Anterior cingulate cortex (tissue), 58 donors: Measurements from ENCODE around the gene DDIT3.
A peak's percentile ranks its signal among the peaks of the same experiment; 100 is the strongest.
"Not testable (repeated sequence)": the region's sequence is repeated elsewhere in the genome, so short reads cannot be mapped to it uniquely, and the experiment has no call there.

Experiments
- DNase-seq, 58 donors: peaks; one replicate each; lab custom pipeline; 2025; lab: John Stamatoyannopoulos, UW

The DDIT3 gene

DNA sequence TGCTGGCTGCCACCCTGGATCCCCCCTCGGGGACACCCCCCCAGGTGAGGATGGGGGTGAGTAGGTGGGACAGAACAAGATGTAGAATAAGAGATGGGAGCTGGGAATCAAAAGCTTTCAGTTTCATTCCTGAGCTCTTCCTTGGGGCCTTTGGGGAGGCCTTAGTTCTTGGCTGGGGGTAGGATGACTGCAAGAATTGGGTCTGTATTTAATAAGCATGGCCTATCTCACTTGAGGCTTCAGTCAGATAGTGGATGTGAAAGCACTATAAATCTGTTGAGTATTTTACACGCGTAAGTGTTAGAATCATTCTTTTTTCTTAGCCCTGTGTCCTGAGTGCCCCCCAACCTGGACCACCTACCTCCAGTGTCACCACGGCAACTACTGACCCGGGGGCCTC lies 6.9 kb upstream of the DDIT3 start:
- no peak for DNase-seq

DNA sequence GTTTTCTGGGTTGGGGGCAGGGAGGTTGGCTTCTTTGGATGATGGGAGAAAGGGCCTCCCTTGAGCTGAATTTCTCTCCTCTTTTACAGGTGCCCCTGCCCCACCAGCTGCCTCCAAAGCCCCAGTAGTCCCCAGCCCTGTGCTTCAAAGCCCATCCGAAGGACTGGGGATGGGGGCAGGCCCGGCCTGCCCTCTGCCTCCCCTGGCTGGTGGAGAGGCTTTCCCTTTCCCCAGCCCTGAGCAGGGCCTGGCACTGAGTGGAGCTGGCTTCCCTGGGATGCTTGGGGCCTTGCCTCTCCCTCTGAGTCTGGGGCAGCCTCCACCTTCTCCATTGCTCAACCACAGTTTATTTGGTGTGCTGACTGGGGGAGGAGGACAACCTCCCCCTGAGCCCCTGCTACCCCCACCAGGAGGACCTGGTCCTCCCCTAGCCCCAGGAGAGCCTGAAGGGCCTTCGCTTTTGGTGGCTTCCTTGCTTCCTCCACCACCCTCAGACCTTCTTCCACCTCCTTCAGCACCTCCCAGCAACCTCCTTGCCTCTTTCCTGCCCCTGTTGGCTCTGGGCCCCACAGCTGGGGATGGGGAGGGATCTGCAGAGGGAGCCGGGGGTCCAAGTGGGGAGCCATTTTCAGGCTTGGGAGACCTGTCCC lies 6.3 kb upstream of the DDIT3 start:
- no peak for DNase-seq

DNA sequence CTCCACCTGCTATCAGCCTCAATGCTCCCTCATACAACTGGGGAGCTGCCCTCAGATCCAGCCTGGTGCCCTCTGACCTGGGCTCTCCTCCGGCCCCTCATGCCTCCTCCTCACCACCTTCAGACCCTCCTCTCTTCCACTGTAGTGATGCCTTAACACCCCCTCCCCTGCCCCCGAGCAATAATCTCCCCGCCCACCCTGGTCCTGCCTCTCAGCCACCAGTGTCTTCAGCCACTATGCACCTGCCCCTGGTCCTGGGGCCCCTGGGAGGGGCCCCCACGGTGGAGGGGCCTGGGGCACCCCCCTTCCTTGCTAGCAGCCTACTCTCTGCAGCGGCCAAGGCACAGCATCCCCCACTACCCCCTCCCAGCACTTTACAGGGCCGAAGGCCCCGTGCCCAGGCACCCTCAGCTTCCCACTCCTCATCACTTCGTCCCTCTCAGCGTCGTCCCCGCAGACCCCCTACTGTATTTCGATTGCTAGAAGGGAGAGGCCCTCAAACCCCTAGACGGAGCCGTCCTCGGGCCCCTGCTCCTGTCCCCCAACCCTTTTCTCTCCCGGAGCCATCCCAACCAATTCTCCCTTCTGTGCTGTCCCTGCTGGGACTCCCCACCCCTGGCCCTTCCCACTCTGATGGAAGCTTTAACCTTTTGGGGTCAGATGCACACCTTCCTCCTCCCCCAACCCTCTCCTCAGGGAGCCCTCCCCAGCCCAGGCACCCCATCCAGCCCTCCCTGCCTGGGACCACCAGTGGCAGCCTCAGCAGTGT lies 5.5 kb upstream of the DDIT3 start:
- DNase-seq = no peak

DNA sequence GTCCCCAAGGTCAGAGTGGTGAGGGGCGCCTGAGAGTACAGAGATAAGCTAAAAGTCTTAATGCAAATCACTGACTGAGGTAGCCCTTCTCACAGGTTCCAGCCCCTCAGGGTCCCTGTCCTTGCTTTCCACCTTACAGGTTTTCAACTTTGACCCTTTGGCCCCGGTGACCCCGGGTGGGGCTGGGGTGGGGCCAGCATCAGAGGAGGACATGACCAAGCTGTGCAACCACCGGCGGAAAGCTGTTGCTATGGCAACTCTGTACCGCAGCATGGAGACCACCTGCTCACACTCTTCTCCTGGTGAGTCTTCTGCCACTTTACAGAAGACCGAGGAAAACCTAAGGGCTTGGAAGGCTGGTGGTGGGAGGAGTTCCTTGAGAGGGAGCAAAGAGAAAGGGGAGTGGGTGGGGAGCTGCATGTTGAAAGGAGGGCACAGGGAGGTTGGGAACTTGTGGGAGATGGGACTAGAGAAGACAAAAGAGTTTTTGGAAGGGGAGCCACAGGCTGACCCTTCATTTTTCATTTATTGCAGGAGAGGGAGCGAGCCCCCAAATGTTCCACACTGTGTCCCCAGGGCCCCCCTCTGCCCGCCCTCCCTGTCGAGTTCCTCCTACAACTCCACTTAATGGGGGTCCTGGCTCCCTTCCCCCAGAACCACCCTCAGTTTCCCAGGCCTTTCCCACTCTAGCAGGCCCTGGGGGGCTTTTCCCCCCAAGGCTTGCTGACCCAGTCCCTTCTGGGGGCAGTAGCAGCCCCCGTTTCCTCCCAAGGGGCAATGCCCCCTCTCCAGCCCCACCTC lies 4.7 kb upstream of the DDIT3 start:
- DNase-seq = no peak

DNA sequence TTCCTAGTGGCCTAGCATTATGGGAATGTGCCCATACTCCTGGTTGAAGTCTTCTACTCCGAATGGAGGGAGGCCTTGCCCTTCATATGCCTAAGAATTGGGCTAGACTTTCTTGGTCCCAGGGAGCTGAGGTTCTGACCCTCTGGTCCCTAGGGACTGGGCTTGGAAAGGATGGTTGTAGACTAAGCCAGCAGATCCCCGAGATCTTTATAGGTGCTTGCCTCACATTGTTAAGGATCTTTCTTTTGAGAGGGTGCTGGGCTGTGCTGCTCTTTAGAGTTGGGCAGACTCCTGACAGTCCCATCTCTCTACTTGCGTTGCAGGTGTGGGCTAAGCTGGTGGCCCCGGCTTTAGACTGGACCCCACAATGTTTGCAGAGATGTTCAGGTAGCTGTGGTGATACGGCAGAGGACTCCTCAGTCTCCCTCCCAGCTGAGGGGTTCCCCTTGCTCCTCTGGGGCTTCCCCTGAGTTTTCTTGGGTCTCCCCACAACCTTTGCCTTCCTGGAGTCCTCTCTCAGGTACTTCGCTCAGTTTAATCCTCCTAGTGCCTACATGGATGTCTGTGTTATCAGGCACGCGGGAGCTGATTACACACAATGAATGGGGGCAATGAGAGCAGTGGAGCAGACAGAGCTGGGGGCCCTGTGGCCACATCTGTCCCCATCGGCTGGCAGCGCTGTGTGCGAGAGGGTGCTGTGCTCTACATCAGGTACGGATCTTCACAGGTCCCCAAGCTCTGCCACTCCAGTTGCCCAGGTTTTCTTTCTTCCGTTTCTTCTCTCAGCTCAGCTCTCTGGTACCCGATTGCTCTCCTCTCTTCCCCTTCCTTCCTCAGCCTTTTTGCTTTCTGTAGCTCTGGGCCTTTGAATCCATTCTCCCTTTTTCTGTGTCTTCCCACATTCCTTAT lies 3.6 kb upstream of the DDIT3 start:
- DNase-seq = no peak

DNA sequence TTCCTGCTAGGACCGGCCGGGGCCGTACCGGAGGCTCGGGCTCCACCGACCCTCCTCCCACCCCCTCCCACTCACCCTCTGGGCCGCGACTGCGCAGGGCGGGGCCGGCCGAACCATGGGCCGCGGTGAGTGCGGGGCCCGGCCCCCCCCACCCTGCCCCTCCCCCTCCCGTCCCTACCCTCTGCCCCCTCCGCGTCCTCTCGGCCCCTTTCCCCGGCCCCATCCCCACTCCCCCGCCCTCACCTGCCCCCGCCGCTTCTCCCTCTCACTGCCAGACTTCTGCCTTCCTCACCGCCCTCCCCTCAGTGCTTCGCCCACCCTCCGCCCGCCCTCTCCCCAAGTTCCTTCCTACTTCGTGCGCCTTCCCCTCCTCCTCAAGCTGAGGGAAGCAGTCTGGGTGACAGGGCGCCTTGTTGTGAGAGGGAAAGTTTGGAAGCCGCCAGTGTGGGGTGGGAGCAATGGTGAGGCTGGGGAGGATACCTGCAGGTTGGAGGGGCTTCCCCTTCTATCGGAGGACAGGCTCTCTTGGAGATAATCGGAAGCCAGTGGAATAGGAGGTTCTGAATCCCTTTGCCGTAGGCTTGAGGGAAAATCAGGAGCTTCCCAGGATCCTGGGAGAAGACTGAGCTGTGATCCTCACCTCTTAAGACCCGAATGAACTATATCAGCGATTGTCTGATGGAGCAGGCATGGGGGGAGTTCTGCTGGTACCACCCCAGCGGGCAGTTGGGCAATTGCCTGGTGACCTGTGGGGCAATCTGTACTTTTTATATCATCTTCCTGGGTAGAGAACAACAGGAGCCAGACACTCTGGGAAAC lies 2.8 kb upstream of the DDIT3 start:
- DNase-seq = peak in 37 of 58 donors; percentile 23 to 75 (median 56)

DNA sequence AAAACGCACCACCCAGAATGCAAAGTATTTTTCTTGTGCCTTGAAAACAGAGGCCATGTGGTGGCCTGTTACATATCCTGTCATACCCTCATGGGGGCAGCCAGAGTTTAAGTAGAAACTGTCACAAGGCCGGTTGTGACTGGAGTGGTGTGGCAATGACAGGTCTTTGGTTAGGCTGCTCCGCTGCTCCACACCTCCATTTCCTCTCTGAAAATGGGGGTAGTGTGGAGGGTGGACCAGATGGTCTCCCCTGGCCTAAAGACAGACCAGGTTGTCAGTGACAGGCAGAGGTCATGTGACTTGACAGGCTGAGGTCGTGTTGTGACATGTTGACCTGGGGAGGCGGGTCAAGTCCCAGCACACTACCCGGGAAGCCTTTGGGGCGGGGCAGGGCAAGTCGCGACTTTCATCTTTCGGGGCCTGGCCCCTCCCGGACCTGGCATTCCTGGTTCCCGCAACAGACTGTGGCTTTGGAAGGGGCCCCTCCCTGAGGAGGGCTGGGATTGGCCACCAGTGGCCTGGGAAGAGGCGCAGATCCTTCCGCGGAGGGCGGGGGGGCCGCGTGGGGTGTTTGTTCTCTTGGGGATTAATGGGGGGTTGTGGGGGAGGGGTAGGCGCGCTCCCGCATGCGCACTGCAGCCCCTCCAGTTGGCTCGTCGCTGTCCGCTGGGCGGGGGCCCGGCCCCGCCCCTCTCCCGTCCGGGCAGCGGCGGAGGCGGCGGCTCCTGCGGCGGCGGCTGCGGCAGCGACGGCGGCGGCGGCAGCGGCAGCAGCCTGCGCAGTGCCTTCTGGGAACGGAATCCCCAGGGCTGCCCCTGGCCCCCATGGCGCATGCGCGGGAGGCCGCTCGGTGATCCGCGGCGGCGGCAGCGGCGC lies 1.9 kb upstream of the DDIT3 start, which contains the start of gene MBD6:
Gene MBD6 (plus strand): TSS at position 814 of the 876 bp plus-strand sequence. CDS start 1,480 bp downstream, outside the sequence.
- DNase-seq = peak; percentile 52 to 97 (median 87)

DNA sequence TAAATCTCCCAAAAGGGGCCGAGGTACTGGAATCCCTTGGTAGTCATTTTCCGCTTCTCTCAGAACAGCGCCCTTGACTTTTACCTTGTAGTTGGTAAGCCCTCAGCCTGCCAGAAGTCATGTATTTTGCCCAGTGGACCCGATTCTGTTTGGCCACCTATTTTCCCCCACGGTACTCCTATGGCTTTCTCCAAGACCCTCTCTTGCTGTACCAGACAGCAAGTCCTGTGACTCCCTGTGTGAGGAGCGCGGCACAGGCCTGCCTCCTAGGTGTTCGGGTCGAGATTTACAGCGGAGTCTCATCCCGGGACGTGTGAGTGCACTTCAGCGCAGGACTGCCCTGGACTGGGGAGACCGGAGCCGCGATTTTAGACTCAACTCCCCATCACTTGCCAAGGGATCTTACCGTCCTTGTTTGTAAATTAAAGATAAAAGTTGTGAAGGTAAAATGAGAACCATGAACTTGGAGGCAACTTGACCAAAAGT lies 1.3 kb upstream of the DDIT3 start:
- peak in 40 of 58 donors; percentile 2 to 73 (median 36) for DNase-seq

DNA sequence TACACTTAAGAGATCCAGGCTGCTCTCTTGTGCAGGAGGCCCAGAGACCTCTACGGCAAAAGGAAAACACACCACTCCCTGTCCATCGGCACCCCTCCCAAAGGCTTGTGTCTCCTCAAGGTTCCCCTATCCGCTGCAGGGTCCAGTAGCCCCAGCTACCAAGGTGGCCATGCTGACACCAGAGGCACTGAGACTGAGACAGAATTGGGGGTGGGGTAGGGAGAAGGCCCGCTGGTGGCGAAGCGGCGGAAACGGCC lies 590 bp downstream of the DDIT3 start:
- peak in 9 of 58 donors; percentile 13 to 54 (median 35) for DNase-seq

DNA sequence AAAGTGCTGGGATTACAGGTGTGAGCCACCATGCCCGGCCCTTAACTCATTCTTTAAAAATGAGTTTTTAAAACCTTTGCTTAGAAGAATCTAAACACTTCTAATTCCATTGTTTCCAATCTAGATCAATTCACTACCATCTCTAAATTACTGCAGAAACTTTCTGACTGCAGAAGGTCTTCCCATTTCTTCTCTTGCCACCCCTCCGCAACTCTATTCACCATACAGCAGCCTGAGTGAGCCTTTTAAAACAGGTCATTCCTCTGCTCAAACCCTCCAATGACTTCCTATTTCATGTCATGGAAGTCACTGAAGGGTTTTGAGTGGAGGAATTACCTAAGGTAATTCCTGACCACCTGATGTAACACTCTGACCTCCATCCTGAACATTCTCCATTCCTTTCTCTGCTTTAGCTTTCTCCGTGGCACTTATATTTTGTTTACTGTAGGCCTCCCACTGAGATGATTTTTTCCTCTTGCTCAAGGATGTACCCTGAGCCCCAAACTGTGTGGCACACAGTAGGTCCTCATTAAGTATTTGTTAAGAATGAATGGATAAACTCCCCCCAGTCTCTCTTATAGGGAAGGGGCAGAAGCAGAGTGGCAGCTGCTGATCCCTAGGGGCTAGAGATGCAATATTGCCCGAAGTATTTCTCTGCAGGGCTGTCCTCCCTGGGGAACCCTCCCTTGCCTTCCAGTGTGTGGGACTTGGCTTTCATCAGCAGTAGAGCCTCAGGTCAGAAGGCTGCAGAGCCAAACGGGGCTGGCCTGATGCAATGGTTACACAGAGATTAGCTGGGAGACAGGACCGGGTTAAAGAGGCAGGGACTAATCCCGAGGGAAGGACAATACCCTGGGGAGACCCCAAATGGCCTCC lies 1.2 kb downstream of the DDIT3 start:
- peak in 3 of 58 donors; percentile 3 to 40 (median 9) for DNase-seq

DNA sequence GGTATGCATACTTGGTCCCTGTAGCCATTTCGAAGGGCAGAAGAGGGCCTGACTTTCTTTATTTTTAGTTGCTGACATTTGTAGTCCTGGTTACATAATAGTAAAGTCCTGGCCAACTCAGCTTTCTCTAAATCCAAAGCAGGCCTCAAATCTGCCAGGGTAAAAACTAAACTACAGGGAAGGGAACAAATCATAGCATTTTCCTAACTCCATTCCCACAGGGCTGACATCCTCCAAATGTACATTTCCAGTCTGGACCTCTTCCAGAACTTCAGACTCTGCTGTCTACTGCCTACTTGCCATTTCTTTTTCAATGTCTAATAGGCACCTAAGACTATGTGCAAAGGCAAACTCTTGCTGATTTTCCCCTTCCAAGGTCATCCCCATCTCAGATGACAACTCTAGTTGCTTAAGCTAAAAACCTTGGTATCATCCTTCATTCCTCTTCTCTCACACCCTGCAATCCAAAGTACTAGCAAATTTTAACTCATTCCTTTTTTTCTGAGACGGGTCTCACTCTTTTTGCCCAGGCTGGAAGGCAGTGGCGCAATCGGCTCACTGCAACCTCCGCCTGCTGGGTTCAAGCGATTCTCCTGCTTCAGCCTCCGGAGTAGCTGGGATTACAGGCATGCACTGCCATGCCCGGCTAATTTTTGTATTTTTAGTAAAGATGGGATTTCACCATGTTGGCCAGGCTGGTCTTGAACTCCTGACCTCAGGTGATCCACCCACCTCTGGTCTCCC lies 2.0 kb downstream of the DDIT3 start:
- DNase-seq = no peak

DNA sequence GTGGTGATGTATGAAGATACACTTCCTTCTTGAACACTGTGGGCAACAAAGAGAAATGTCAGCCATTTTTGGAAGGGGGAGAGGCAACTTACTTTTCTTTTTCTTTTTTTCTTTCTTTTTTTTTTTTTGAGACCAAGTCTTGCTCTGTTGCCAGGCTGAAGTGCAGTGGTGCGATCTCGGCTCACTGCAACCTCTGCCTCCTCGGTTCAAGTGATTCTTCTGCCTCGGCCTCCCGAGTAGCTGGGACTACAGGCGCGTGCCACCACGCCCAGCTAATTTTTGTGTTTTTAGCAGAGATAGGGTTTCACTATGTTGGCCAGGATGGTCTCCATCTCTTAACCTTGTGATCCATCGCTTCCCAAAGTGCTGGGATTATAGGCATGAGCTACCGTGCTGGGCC lies 2.6 kb downstream of the DDIT3 start:
- not testable (repeated sequence) for DNase-seq

DNA sequence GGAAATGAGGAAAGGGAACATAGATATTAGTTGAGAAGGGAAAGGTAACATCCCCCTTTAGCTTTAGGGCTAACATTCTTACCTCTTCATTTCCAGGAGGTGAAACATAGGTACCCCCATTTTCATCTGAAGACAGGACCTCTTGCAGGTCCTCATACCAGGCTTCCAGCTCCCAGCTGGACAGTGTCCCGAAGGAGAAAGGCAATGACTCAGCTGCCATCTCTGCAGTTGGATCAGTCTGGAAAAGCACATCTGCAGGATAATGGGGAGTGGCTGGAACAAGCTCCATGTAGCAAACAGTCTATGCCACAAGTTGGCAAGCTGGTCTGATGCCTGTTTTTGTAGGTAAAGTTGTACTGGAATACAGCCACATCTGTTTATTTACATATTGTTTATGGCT lies 3.1 kb downstream of the DDIT3 start:
- peak in 1 of 58 donors; percentile 28 for DNase-seq

DNA sequence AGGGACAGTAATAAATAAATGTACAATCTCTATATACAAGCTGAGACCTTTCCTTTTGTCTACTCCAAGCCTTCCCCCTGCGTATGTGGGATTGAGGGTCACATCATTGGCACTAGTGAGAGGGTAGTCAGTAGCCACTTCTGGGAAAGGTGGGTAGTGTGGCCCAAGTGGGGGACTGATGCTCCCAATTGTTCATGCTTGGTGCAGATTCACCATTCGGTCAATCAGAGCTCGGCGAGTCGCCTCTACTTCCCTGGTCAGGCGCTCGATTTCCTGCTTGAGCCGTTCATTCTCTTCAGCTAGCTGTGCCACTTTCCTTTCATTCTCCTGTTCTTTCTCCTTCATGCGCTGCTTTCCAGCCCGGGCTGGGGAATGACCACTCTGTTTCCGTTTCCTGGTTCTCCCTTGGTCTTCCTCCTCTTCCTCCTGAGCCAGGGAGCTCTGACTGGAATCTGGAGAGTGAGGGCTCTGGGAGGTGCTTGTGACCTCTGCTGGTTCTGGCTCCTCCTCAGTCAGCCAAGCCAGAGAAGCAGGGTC lies 3.6 kb downstream of the DDIT3 start:
- no peak for DNase-seq

DNA sequence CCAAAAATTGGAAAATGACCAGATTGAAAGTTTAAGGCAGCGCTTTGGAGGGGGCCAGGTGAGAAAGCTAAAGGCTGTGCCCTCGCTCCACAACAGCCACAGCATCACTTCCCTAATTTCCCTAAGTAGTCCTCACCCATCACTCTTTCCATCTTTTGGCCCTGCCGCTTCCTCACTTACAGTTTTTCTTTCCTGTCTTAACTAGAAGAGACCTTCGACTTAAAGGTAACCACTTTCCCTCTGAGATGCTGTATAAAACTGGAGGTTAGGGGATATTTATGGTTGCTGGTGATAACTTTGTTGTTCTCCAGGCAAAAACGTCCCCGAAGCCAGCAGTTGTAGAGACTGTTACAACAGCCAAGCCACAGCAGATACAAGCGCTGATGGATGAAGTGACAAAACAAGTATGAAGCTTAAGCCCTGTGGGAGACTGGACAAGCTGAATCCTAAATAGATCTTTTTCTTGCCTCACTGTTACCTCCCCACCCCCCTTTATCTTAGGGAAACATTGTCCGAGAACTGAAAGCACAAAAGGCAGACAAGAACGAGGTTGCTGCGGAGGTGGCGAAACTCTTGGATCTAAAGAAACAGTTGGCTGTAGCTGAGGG lies 4.3 kb downstream of the DDIT3 start:
- DNase-seq = no peak

DNA sequence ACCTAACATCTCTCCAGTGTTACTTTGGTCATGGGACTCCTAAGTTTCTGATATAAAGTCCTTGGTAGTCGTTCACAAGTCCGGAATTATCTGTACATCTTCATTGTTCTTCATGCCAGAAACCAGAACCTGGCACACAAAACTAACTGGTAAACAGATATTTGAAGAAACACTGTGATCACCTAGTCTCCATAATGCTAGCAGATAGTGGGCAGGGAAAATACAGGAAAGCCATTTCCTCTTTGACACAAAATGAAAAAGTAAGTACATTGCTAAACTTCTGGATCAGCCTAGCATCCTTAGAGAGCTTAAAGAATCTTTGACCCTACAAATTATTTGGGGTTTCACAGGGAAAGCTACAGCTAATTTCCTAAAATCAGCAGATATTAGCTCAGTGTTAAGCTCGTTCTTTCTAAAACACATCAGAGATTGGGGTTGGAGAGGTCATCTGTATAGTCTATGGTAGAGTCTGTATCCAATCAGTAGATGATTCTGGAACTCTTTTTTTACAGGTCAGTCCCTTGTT lies 4.8 kb downstream of the DDIT3 start:
- DNase-seq = no peak
